Astrocyte (in vitro differentiated cells and primary cell): ENCODE results near the gene ELMO1. TPM values are rescaled to one million over a fixed set of nuclear protein-coding genes. Genes with fewer than 3 reads are reported as not detected.

ENCODE experiments used
- DNase-seq: peaks from one replicate; pipeline ENCODE4 v3.0.0-alpha.2; 2010; ENCODE audit warnings: low read depth
- FAIRE-seq: peaks from 2 replicates; lab custom pipeline; 2011; peaks lifted over from hg19 to GRCh38; lab: Jason Lieb, UNC
- H2AFZ ChIP-seq: 2 replicates; pipeline ENCODE4 v1.6.0; 2012; ENCODE audit warnings: low read depth, low read length, inconsistent platforms
- H3K27ac ChIP-seq: 2 replicates; pipeline ENCODE4 v1.5.1; 2011; ENCODE audit warnings: low read depth, low read length, inconsistent platforms
- H3K27me3 ChIP-seq: 2 replicates; pipeline ENCODE4 v1.6.0; 2011; ENCODE audit warnings: low read length, inconsistent platforms; ENCODE audit not compliant: insufficient read depth
- H3K36me3 ChIP-seq: 2 replicates; pipeline ENCODE4 v1.5.1; 2011; ENCODE audit warnings: low read length, inconsistent platforms; ENCODE audit not compliant: insufficient read depth
- H3K4me1 ChIP-seq: 2 replicates; pipeline ENCODE4 v1.5.1; 2011; ENCODE audit warnings: low read length, inconsistent platforms; ENCODE audit not compliant: insufficient read depth
- H3K4me2 ChIP-seq: 2 replicates; pipeline ENCODE4 v1.6.0; 2012; ENCODE audit warnings: low read length, inconsistent platforms
- H3K4me3 ChIP-seq: 2 replicates; pipeline ENCODE4 v1.5.1; 2011; ENCODE audit warnings: low read depth, mild to moderate bottlenecking, low read length, inconsistent platforms; ENCODE audit not compliant: insufficient read depth
- H3K79me2 ChIP-seq: 2 replicates; pipeline ENCODE4 v1.6.0; 2012; ENCODE audit warnings: mild to moderate bottlenecking, low read length, inconsistent platforms; ENCODE audit not compliant: insufficient read depth
- H3K9ac ChIP-seq: 2 replicates; pipeline ENCODE4 v1.6.0; 2012; ENCODE audit warnings: mild to moderate bottlenecking, low read length, inconsistent platforms
- H3K9me3 ChIP-seq: 2 replicates; pipeline ENCODE4 v1.5.1; 2012; ENCODE audit warnings: low read depth, mild to moderate bottlenecking, low read length, inconsistent platforms; ENCODE audit not compliant: insufficient read depth
- H4K20me1 ChIP-seq: 2 replicates; pipeline ENCODE4 v1.6.0; 2012; ENCODE audit warnings: low read length, inconsistent platforms; ENCODE audit not compliant: insufficient read depth
- H3K27ac Mint-ChIP-seq: one replicate; pipeline ENCODE4 v1.8.0; 2021; ENCODE audit warnings: mild to moderate bottlenecking, mixed read lengths; ENCODE audit not compliant: unreplicated experiment
- H3K27me3 Mint-ChIP-seq: one replicate; pipeline ENCODE4 v1.8.0; 2021; ENCODE audit warnings: low read depth, mixed read lengths; ENCODE audit not compliant: unreplicated experiment
- H3K36me3 Mint-ChIP-seq: one replicate; pipeline ENCODE4 v1.8.0; 2021; ENCODE audit warnings: low read depth, mixed read lengths; ENCODE audit not compliant: unreplicated experiment
- H3K4me1 Mint-ChIP-seq: one replicate; pipeline ENCODE4 v1.8.0; 2021; ENCODE audit warnings: low read depth, mixed read lengths; ENCODE audit not compliant: unreplicated experiment
- H3K4me3 Mint-ChIP-seq: one replicate; pipeline ENCODE4 v1.8.0; 2021; ENCODE audit warnings: mild to moderate bottlenecking, moderate library complexity, mixed read lengths; ENCODE audit not compliant: unreplicated experiment
- H3K9me3 Mint-ChIP-seq: one replicate; pipeline ENCODE4 v1.8.0; 2021; ENCODE audit warnings: mild to moderate bottlenecking, mixed read lengths; ENCODE audit not compliant: unreplicated experiment
- CTCF ChIP-seq: IDR thresholded peaks from 2 replicates; pipeline ENCODE4 v1.5.1; 2011; ENCODE audit warnings: low read depth, mild to moderate bottlenecking, inconsistent platforms, low read length, moderate library complexity; ENCODE audit not compliant: insufficient read depth
- EZH2 ChIP-seq: IDR thresholded peaks from 2 replicates; pipeline ENCODE4 v1.6.1; 2012; ENCODE audit warnings: mild to moderate bottlenecking, low read length, inconsistent platforms; ENCODE audit not compliant: insufficient read depth
- total RNA-seq: library from RNA; stranded (reverse); gene quantifications from 2 replicates; pipeline ENCODE4 v1.2.1, GENCODE V29; 2021

The ELMO1 gene
- total RNA-seq, 1 donor from 2014 or later, result 20.4 TPM

- no peaks in the 10 kb centered on the region for H3K36me3 Mint-ChIP-seq
- no peak overlapping the region for H3K27ac Mint-ChIP-seq
- H3K4me1 ChIP-seq, result no peaks in the 10 kb centered on the region
- no peak overlapping the region for H3K9ac ChIP-seq
- no peak for DNase-seq
- no peaks in the 10 kb centered on the region for H3K27me3 ChIP-seq
- H3K27me3 Mint-ChIP-seq, result no peaks in the 10 kb centered on the region
- no peaks in the 10 kb centered on the region for H3K9me3 ChIP-seq
- FAIRE-seq, result no peak
- no peak overlapping the region for H3K4me3 ChIP-seq
- no peaks in the 10 kb centered on the region for H3K36me3 ChIP-seq
- H4K20me1 ChIP-seq, result no peaks in the 10 kb centered on the region
- H3K4me1 Mint-ChIP-seq, result peaks cover 6% of the 10 kb centered on the region
- peaks cover 2% of the 10 kb centered on the region for H3K9me3 Mint-ChIP-seq
- no peaks in the 10 kb centered on the region for H3K79me2 ChIP-seq
- no peak overlapping the region for H3K4me3 Mint-ChIP-seq
- H3K4me2 ChIP-seq, result no peak overlapping the region
- H3K27ac ChIP-seq, result no peak overlapping the region
- H2AFZ ChIP-seq, result no peak overlapping the region
- TF ChIP-seq CTCF (no peak), EZH2 (no peak)
These were observed 343.7 kb downstream of the ELMO1 start for GRCh38 chr7:37104822-37105518.

GRCh38 chr7:37102518-37103137, 346.0 kb downstream of the ELMO1 start:
- FAIRE-seq, result no peak
- no peak for TF ChIP-seq CTCF
- no peak for TF ChIP-seq EZH2

More at GRCh38 chr7:37102518-37103137, 346.0 kb downstream of the ELMO1 start:
- Histone ChIP-seq H3K9me3 (no peaks in the 10 kb centered on the region), H3K4me1 (no peaks in the 10 kb centered on the region), H3K79me2 (no peaks in the 10 kb centered on the region), H2AFZ (no peak overlapping the region), H3K4me3 (no peak overlapping the region), H3K36me3 (no peaks in the 10 kb centered on the region), H3K9ac (no peak overlapping the region), H4K20me1 (no peaks in the 10 kb centered on the region), H3K27me3 (no peaks in the 10 kb centered on the region), H3K4me2 (no peak overlapping the region), H3K27ac (no peak overlapping the region)
- Mint-ChIP-seq H3K9me3 (peaks cover 4% of the 10 kb centered on the region), H3K36me3 (no peaks in the 10 kb centered on the region), H3K4me3 (no peak overlapping the region), H3K4me1 (no peaks in the 10 kb centered on the region), H3K27me3 (no peaks in the 10 kb centered on the region), H3K27ac (no peak overlapping the region)
- no peak for DNase-seq
